ENCODE data around the gene SCRN1. TPM values are rescaled to one million over a fixed set of nuclear protein-coding genes. Genes with fewer than 3 reads are reported as not detected.

The SCRN1 gene
- total and polyA plus RNA-seq, 2 of the 13 experiments (the other 11 are each of a cell fraction or from before 2014, with no cell fraction given), result 43.2 to 49.8 TPM

DNA sequence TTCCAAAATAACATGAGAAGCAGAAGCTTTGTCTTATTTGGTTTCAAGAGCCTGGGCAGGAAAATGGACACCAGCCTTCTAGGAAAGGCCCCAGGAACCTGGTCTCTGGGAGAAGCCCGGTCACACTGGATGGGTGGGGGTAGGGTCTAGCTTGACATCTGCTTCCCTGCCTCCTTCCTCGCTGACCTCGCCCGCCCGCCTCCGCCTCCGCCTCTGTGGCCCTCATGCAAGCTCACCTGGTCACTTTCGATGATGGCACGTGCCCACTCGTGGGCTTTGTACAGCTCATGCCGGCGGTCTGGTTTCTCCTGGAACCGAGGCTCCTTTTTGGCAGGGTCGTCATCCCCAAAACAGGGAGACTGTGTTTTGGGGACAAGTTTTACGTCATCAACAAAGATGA, 63.4 kb downstream of the SCRN1 start:
- TF ChIP-seq REL (CRISPR knock-in tag; conservative IDR thresholded peaks at IDR 0.05) (no peak), THAP9 (CRISPR knock-in tag; IDR thresholded peaks at IDR 0.05; ENCODE audit: borderline replicate concordance) (no peak), ZNF891 (CRISPR knock-in tag; IDR thresholded peaks at IDR 0.05) (no peak)
- DNase-seq (ENCODE audit: low spot score) (no peak), FAIRE-seq (no peak), ATAC-seq (no peak)
- H2AFZ ChIP-seq (ENCODE audit: low read length), result no peak overlapping the region
- intact Hi-C loops (cut with micrococcal nuclease; ENCODE audit: unreplicated experiment) (no loop called here), in situ Hi-C loops (cut with HindIII; ENCODE audit: extremely low pct_ligation_motif_present, low pct_unique_long_range_greater_than_20kb) (no loop called here)
- peaks cover 27 to 54% of the 10 kb centered on the region in 2 experiments for H3K36me3 ChIP-seq (replicated peaks in 1 of 2; ENCODE audit: control insufficient read depth in 1 of 2, insufficient read depth in 2 of 2, low read length in 2 of 2)
- no peaks in the 10 kb centered on the region for H3K4me1 ChIP-seq (ENCODE audit: insufficient read depth, low read length)
- no peaks in the 10 kb centered on the region for H3K9me3 ChIP-seq (ENCODE audit: low read length)
- H3K27ac ChIP-seq (ENCODE audit: extremely low read length, insufficient read depth, low read length), result no peak overlapping the region
- no peak overlapping the region for H3K4me3 ChIP-seq (replicated peaks in 1 of 3; ENCODE audit: insufficient read depth in 1 of 3, low read depth in 2 of 3, low read length in 3 of 3)
- 100% methylated on average over 15 of the region's 15 CpGs for WGBS (ENCODE audit: low lambda C conversion rate)
- H3K27me3 ChIP-seq (ENCODE audit: control insufficient read depth in 1 of 2, insufficient read depth in 2 of 2, low read length in 2 of 2), result no peaks in the 10 kb centered on the region
- POLR2A ChIA-PET, result no interaction called here
- CTCF ChIA-PET (ENCODE audit: low intra/inter-chr PET ratio, low total read pairs), result no interaction called here
- H3K9ac ChIP-seq (ENCODE audit: insufficient read depth, low read depth, low read length), result no peak overlapping the region
- H4K20me1 ChIP-seq (ENCODE audit: insufficient read depth, low read length), result peaks cover 7% of the 10 kb centered on the region; the same call in 1 of the 2 replicates
- H3K4me2 ChIP-seq (ENCODE audit: low read depth, low read length), result no peak overlapping the region
- no TSS peak for BruUV-seq (replicated peaks)
- no peaks in the 10 kb centered on the region for H3K79me2 ChIP-seq (ENCODE audit: insufficient read depth, low read length)

GRCh38 chr7:29924684-29925083, 64.9 kb downstream of the SCRN1 start:
- H3K9ac ChIP-seq (ENCODE audit: insufficient read depth, low read depth, low read length), result no peak overlapping the region
- ATAC-seq, result no peak
- no peak overlapping the region for H3K4me2 ChIP-seq (ENCODE audit: low read depth, low read length)
- no peak overlapping the region for H3K4me3 ChIP-seq (replicated peaks in 1 of 3; ENCODE audit: insufficient read depth in 1 of 3, low read depth in 2 of 3, low read length in 3 of 3)
- H3K27ac ChIP-seq (ENCODE audit: extremely low read length, insufficient read depth, low read length), result no peak overlapping the region
- in situ Hi-C loops (cut with HindIII; ENCODE audit: extremely low pct_ligation_motif_present, low pct_unique_long_range_greater_than_20kb) (no loop called here), intact Hi-C loops (cut with micrococcal nuclease; ENCODE audit: unreplicated experiment) (loop anchor here (5.0 kb wide), 1 partner anchor 47 kb away; no protein-coding TSS in a partner anchor)
- WGBS (ENCODE audit: low lambda C conversion rate), result 100% methylated on average over 2 of the region's 2 CpGs
- H3K79me2 ChIP-seq (ENCODE audit: insufficient read depth, low read length), result no peaks in the 10 kb centered on the region
- TF ChIP-seq ZSCAN21 (CRISPR knock-in tag; IDR thresholded peaks at IDR 0.05; ENCODE audit: borderline replicate concordance), result no peak
- TF ChIP-seq ZEB1 (IDR thresholded peaks at IDR 0.05; ENCODE audit: insufficient replicate concordance, low read depth), result no peak
- TF ChIP-seq ETV6 (CRISPR knock-in tag; conservative IDR thresholded peaks at IDR 0.05), result no peak
- no peak for TF ChIP-seq SCMH1 (CRISPR knock-in tag; IDR thresholded peaks at IDR 0.05; ENCODE audit: borderline replicate concordance)
- TF ChIP-seq IKZF4 (CRISPR knock-in tag; IDR thresholded peaks at IDR 0.05; ENCODE audit: borderline replicate concordance, low read depth, not compliant biosample characterization), result no peak
- no peak for TF ChIP-seq SOX5 (CRISPR knock-in tag; IDR thresholded peaks at IDR 0.05; ENCODE audit: borderline replicate concordance)
- no peak for TF ChIP-seq ZNF672 (CRISPR knock-in tag; IDR thresholded peaks at IDR 0.05)
- no peak for TF ChIP-seq DNMT1 (CRISPR knock-in tag; IDR thresholded peaks at IDR 0.05)
- TF ChIP-seq NFE2L2 (IDR thresholded peaks at IDR 0.05; ENCODE audit: low read length), result no peak
- TF ChIP-seq, protein P1, sequence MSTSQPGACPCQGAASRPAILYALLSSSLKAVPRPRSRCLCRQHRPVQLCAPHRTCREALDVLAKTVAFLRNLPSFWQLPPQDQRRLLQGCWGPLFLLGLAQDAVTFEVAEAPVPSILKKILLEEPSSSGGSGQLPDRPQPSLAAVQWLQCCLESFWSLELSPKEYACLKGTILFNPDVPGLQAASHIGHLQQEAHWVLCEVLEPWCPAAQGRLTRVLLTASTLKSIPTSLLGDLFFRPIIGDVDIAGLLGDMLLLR (CRISPR knock-in tag; IDR thresholded peaks at IDR 0.05), result no peak
- no peaks in the 10 kb centered on the region for H3K27me3 ChIP-seq (ENCODE audit: control insufficient read depth in 1 of 2, insufficient read depth in 2 of 2, low read length in 2 of 2)
- ChIA-PET POLR2A (no interaction called here), CTCF (ENCODE audit: low intra/inter-chr PET ratio, low total read pairs) (no interaction called here)
- no peaks in the 10 kb centered on the region for H3K4me1 ChIP-seq (ENCODE audit: insufficient read depth, low read length)
- peaks cover 8% of the 10 kb centered on the region; the same call in 1 of the 2 replicates for H4K20me1 ChIP-seq (ENCODE audit: insufficient read depth, low read length)
- DNase-seq (ENCODE audit: low spot score), result no peak
- H3K9me3 ChIP-seq (ENCODE audit: low read length), result no peaks in the 10 kb centered on the region
- no peak overlapping the region for H2AFZ ChIP-seq (ENCODE audit: low read length)
- no peak for FAIRE-seq
- no TSS peak for BruUV-seq (replicated peaks)
- H3K36me3 ChIP-seq (replicated peaks in 1 of 2; ENCODE audit: control insufficient read depth in 1 of 2, insufficient read depth in 2 of 2, low read length in 2 of 2), result peaks cover 26 to 53% of the 10 kb centered on the region in 2 experiments

Measured in HepG2 (cell line).